WTC11 (cell line): Measurements from ENCODE around the gene FAM3B. TPM values are rescaled to one million over a fixed set of nuclear protein-coding genes. Genes with fewer than 3 reads are reported as not detected.

Experiments
- ATAC-seq: fragments of 200-7000 bp; cut with Tn5 transposase; 2 replicates; pipeline ENCODE4 v1.10.0; 2021; ENCODE audit warnings: mild to moderate bottlenecking, moderate library complexity
- CTCF ChIA-PET: fragments of 300-600 bp; sonication (Branson Sonifier 250); formaldehyde crosslinking; loops from one replicate; lab custom pipeline; 2021; ENCODE audit warnings: antibody characterized with exemption; lab: Charles Lee
- POLR2A ChIA-PET: fragments of 350-600 bp; sonication (Branson Sonifier 250); formaldehyde crosslinking; loops from one replicate; lab custom pipeline; 2021; ENCODE audit warnings: antibody characterized with exemption; lab: Charles Lee
- DNase-seq: peaks from one replicate; pipeline ENCODE4 v3.0.0; 2021; ENCODE audit warnings: low spot score
- H3K27ac Mint-ChIP-seq: 2 replicates; pipeline ENCODE4 v1.8.0; 2021; ENCODE audit warnings: mixed read lengths
- H3K27me3 Mint-ChIP-seq: 2 replicates; pipeline ENCODE4 v1.8.0; 2021; ENCODE audit warnings: low read depth, mild to moderate bottlenecking, moderate library complexity, mixed read lengths
- H3K36me3 Mint-ChIP-seq: 2 replicates; pipeline ENCODE4 v1.8.0; 2021; ENCODE audit warnings: mixed read lengths
- H3K4me1 Mint-ChIP-seq: 2 replicates; pipeline ENCODE4 v1.8.0; 2022; ENCODE audit warnings: mixed read lengths
- H3K4me3 Mint-ChIP-seq: 2 replicates; pipeline ENCODE4 v1.8.0; 2021; ENCODE audit warnings: mild to moderate bottlenecking, moderate library complexity, mixed read lengths
- H3K9me3 Mint-ChIP-seq: 2 replicates; pipeline ENCODE4 v1.8.0; 2021; ENCODE audit warnings: mixed read lengths
- ATF1 ChIP-seq: sonication (generic); formaldehyde crosslinking; IDR thresholded peaks from 2 replicates; pipeline ENCODE4 v1.8.1; 2023; ENCODE audit warnings: mild to moderate bottlenecking, moderate library complexity, missing genetic modification reagents
- ATF6 ChIP-seq: sonication (generic); formaldehyde crosslinking; IDR thresholded peaks from 2 replicates; pipeline ENCODE4 v1.8.1; 2023; ENCODE audit warnings: mild to moderate bottlenecking, missing genetic modification reagents
- ELF4 ChIP-seq: sonication (generic); formaldehyde crosslinking; IDR thresholded peaks from 2 replicates; pipeline ENCODE4 v1.8.1; 2022; ENCODE audit warnings: low read depth, mild to moderate bottlenecking, moderate library complexity, missing genetic modification reagents
- ESRRA ChIP-seq: sonication (generic); formaldehyde crosslinking; IDR thresholded peaks from 2 replicates; pipeline ENCODE4 v1.8.1; 2022; ENCODE audit warnings: mild to moderate bottlenecking, missing genetic modification reagents, borderline replicate concordance
- FOXK1 ChIP-seq: sonication (generic); formaldehyde crosslinking; IDR thresholded peaks from 2 replicates; pipeline ENCODE4 v1.8.0; 2022; ENCODE audit warnings: mild to moderate bottlenecking, moderate library complexity, missing genetic modification reagents
- GRHL2 ChIP-seq: fragments of 250-450 bp; sonication (Bioruptor Pico); IDR thresholded peaks from 2 replicates; pipeline ENCODE4 v1.8.0; 2022; ENCODE audit warnings: mild to moderate bottlenecking, moderate library complexity; ENCODE audit not compliant: insufficient replicate concordance, severe bottlenecking
- IRF1 ChIP-seq: sonication (generic); formaldehyde crosslinking; IDR thresholded peaks from 2 replicates; pipeline ENCODE4 v1.8.0; 2023; ENCODE audit warnings: missing genetic modification reagents
- MXD4 ChIP-seq: fragments of 250-450 bp; sonication (Bioruptor Pico); IDR thresholded peaks from 2 replicates; pipeline ENCODE4 v1.8.0; 2021; ENCODE audit warnings: mild to moderate bottlenecking, moderate library complexity, borderline replicate concordance
- NR1H2 ChIP-seq: sonication (generic); formaldehyde crosslinking; IDR thresholded peaks from 2 replicates; pipeline ENCODE4 v1.9.0; 2021; ENCODE audit warnings: mild to moderate bottlenecking, moderate library complexity, missing genetic modification reagents
- NR2C2 ChIP-seq: sonication (generic); formaldehyde crosslinking; IDR thresholded peaks from 2 replicates; pipeline ENCODE4 v1.8.0; 2022; ENCODE audit warnings: mild to moderate bottlenecking, missing genetic modification reagents
- RORB ChIP-seq: fragments of 250-450 bp; sonication (Bioruptor Pico); IDR thresholded peaks from 2 replicates; pipeline ENCODE4 v1.9.0; 2021; ENCODE audit warnings: mild to moderate bottlenecking
- SMAD4 ChIP-seq: sonication (generic); formaldehyde crosslinking; IDR thresholded peaks from 2 replicates; pipeline ENCODE4 v1.8.0; 2022; ENCODE audit warnings: mild to moderate bottlenecking, missing genetic modification reagents
- SP1 ChIP-seq: sonication (generic); formaldehyde crosslinking; conservative IDR thresholded peaks from 2 replicates; pipeline ENCODE4 v1.8.1; 2022; ENCODE audit warnings: missing genetic modification reagents
- TCF7 ChIP-seq: sonication (generic); formaldehyde crosslinking; IDR thresholded peaks from 2 replicates; pipeline ENCODE4 v1.8.0; 2022; ENCODE audit warnings: mild to moderate bottlenecking, low read depth, missing genetic modification reagents, moderate library complexity
- TEAD4 ChIP-seq: sonication (generic); formaldehyde crosslinking; IDR thresholded peaks from 2 replicates; pipeline ENCODE4 v1.8.0; 2022; ENCODE audit warnings: mild to moderate bottlenecking, missing genetic modification reagents
- TP53 ChIP-seq: sonication (generic); formaldehyde crosslinking; IDR thresholded peaks from 2 replicates; pipeline ENCODE4 v1.8.1; 2023; ENCODE audit warnings: mild to moderate bottlenecking, missing genetic modification reagents
- ZBTB21 ChIP-seq: sonication (generic); formaldehyde crosslinking; IDR thresholded peaks from 2 replicates; pipeline ENCODE4 v1.8.1; 2023; ENCODE audit warnings: mild to moderate bottlenecking, missing genetic modification reagents, borderline replicate concordance
- ZNF121 ChIP-seq: sonication (generic); formaldehyde crosslinking; IDR thresholded peaks from 2 replicates; pipeline ENCODE4 v1.8.0; 2023; ENCODE audit warnings: missing genetic modification reagents
- ZNF138 ChIP-seq: sonication (generic); formaldehyde crosslinking; conservative IDR thresholded peaks from 2 replicates; pipeline ENCODE4 v1.8.1; 2022; ENCODE audit warnings: mild to moderate bottlenecking, moderate library complexity, missing genetic modification reagents
- ZNF423 ChIP-seq: fragments of 250-450 bp; sonication (Bioruptor Pico); IDR thresholded peaks from 2 replicates; pipeline ENCODE4 v2.1.2; 2022; ENCODE audit warnings: mild to moderate bottlenecking, moderate library complexity
- total RNA-seq: library from RNA; stranded (reverse); gene quantifications from 3 replicates; pipeline ENCODE4 v1.2.3, GENCODE V29; 2021
- TF ChIP-seq, protein P1 (sequence below): sonication (generic); formaldehyde crosslinking; IDR thresholded peaks from 2 replicates; pipeline ENCODE4 v1.8.0; 2022; ENCODE audit warnings: missing genetic modification reagents
- TF ChIP-seq, protein P2 (sequence below): sonication (generic); formaldehyde crosslinking; IDR thresholded peaks from 2 replicates; pipeline ENCODE4 v1.8.1; 2023; ENCODE audit warnings: mild to moderate bottlenecking, missing genetic modification reagents, moderate library complexity
- TF ChIP-seq, protein P3 (sequence below): fragments of 250-450 bp; sonication (Bioruptor Pico); IDR thresholded peaks from 2 replicates; pipeline ENCODE4 v1.9.0; 2021; ENCODE audit warnings: mild to moderate bottlenecking, borderline replicate concordance

FAM3B gene
- total RNA-seq, 1 experiment from 2014 or later: 1.4 TPM

- TF ChIP-seq MXD4 (CRISPR knock-in tag): no peak
Measured at GRCh38 chr21:41388259-41388658, 71.7 kb downstream of the FAM3B start (continued).

DNA sequence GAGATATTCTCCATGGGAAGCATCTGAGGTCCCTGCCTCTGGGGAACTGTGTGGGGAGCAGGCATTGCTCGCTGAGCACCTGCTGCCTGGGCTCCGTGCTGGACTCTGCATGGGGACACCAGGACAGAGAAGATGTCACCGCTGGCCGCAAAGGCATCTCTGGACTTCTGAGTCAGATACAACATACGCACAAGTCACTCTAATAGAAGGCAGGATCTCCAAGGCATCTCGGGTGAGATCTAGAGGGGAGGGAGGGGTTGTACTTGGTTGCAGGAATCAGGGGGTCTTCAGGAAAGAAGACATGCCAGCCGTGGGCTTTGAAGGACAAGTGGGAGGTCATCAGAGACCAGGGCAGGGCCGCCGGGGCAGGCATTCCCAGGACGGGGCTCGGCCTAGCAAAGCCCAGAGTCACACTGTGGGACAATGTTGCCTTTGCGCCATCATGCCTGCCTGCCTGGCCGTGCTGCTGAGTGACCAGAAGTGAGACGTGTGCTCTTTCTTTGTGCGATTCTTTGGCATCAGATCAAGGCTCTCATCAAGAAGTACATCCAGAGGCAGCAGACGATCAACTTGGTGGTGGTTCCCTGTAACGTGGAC, 73.5 kb downstream of the FAM3B start:
- CTCF ChIA-PET: no interaction called here
- POLR2A ChIA-PET: no interaction called here
- H3K4me3 Mint-ChIP-seq: no peak overlapping the region
- H3K27me3 Mint-ChIP-seq: peaks cover 3% of the 10 kb centered on the region; the same call in 1 of the 2 replicates
- no peak for DNase-seq
- TF ChIP-seq FOXK1 (no peak), ATF1 (CRISPR knock-in tag) (no peak), ZNF423 (CRISPR knock-in tag) (no peak), ZBTB21 (CRISPR knock-in tag) (no peak), TP53 (CRISPR knock-in tag) (no peak), ESRRA (no peak)
- TF ChIP-seq, protein P1, sequence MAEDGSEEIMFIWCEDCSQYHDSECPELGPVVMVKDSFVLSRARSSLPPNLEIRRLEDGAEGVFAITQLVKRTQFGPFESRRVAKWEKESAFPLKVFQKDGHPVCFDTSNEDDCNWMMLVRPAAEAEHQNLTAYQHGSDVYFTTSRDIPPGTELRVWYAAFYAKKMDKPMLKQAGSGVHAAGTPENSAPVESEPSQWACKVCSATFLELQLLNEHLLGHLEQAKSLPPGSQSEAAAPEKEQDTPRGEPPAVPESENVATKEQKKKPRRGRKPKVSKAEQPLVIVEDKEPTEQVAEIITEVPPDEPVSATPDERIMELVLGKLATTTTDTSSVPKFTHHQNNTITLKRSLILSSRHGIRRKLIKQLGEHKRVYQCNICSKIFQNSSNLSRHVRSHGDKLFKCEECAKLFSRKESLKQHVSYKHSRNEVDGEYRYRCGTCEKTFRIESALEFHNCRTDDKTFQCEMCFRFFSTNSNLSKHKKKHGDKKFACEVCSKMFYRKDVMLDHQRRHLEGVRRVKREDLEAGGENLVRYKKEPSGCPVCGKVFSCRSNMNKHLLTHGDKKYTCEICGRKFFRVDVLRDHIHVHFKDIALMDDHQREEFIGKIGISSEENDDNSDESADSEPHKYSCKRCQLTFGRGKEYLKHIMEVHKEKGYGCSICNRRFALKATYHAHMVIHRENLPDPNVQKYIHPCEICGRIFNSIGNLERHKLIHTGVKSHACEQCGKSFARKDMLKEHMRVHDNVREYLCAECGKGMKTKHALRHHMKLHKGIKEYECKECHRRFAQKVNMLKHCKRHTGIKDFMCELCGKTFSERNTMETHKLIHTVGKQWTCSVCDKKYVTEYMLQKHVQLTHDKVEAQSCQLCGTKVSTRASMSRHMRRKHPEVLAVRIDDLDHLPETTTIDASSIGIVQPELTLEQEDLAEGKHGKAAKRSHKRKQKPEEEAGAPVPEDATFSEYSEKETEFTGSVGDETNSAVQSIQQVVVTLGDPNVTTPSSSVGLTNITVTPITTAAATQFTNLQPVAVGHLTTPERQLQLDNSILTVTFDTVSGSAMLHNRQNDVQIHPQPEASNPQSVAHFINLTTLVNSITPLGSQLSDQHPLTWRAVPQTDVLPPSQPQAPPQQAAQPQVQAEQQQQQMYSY (CRISPR knock-in tag): no peak
- H3K4me1 Mint-ChIP-seq: peaks cover 3% of the 10 kb centered on the region; the same call in 1 of the 2 replicates
- no peak overlapping the region for H3K27ac Mint-ChIP-seq
- H3K36me3 Mint-ChIP-seq: no peaks in the 10 kb centered on the region
- H3K9me3 Mint-ChIP-seq: peaks cover 24% of the 10 kb centered on the region
- no peak for ATAC-seq

DNA sequence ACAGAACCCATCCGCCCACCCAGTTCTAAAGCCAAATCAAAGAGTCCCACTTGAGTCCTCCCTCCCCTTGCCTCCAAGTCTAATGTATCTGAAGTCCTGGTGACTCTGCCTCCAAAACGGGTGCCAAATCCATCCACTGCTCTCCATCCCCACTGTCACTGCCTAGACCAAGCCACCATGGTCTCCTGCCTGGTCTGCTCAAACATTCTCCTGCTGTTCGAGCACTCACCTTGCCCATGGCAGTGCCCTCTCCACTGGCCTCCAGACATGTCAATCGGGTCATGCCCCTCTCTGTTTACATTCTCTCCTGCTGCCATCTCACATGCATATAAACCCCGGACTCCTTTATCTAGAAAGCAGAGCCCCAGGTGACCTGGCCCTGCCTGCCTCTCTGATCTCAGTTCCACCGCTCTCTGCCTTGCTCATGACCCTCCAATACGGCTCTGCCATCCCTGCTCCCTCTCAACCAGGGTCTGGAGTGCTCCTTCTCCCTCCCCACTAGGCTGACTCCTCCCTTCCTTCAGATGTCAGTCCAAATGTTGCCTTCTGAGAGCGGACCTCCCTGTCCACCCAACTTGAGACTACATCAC, 77.4 kb downstream of the FAM3B start:
- Mint-ChIP-seq H3K36me3 (no peaks in the 10 kb centered on the region), H3K9me3 (peaks cover 18% of the 10 kb centered on the region), H3K4me3 (no peak overlapping the region), H3K4me1 (peaks cover 16% of the 10 kb centered on the region), H3K27me3 (no peaks in the 10 kb centered on the region; the same call in 1 of the 2 replicates), H3K27ac (no peak overlapping the region)
- ChIA-PET POLR2A (no interaction called here), CTCF (no interaction called here)
- DNase-seq (no peak), ATAC-seq (no peak)
- TF ChIP-seq NR1H2 (CRISPR knock-in tag) (no peak), SMAD4 (CRISPR knock-in tag) (no peak), MXD4 (CRISPR knock-in tag) (no peak), TCF7 (CRISPR knock-in tag) (no peak), ESRRA (no peak), GRHL2 (no peak), IRF1 (no peak), RORB (CRISPR knock-in tag) (no peak), TEAD4 (no peak), ZNF121 (CRISPR knock-in tag) (no peak), ATF1 (CRISPR knock-in tag) (no peak), ELF4 (no peak), SP1 (no peak), ZNF138 (CRISPR knock-in tag) (no peak), ATF6 (no peak), NR2C2 (CRISPR knock-in tag) (no peak)
- TF ChIP-seq, protein P2, sequence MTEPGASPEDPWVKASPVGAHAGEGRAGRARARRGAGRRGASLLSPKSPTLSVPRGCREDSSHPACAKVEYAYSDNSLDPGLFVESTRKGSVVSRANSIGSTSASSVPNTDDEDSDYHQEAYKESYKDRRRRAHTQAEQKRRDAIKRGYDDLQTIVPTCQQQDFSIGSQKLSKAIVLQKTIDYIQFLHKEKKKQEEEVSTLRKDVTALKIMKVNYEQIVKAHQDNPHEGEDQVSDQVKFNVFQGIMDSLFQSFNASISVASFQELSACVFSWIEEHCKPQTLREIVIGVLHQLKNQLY: no peak
- TF ChIP-seq, protein P3, sequence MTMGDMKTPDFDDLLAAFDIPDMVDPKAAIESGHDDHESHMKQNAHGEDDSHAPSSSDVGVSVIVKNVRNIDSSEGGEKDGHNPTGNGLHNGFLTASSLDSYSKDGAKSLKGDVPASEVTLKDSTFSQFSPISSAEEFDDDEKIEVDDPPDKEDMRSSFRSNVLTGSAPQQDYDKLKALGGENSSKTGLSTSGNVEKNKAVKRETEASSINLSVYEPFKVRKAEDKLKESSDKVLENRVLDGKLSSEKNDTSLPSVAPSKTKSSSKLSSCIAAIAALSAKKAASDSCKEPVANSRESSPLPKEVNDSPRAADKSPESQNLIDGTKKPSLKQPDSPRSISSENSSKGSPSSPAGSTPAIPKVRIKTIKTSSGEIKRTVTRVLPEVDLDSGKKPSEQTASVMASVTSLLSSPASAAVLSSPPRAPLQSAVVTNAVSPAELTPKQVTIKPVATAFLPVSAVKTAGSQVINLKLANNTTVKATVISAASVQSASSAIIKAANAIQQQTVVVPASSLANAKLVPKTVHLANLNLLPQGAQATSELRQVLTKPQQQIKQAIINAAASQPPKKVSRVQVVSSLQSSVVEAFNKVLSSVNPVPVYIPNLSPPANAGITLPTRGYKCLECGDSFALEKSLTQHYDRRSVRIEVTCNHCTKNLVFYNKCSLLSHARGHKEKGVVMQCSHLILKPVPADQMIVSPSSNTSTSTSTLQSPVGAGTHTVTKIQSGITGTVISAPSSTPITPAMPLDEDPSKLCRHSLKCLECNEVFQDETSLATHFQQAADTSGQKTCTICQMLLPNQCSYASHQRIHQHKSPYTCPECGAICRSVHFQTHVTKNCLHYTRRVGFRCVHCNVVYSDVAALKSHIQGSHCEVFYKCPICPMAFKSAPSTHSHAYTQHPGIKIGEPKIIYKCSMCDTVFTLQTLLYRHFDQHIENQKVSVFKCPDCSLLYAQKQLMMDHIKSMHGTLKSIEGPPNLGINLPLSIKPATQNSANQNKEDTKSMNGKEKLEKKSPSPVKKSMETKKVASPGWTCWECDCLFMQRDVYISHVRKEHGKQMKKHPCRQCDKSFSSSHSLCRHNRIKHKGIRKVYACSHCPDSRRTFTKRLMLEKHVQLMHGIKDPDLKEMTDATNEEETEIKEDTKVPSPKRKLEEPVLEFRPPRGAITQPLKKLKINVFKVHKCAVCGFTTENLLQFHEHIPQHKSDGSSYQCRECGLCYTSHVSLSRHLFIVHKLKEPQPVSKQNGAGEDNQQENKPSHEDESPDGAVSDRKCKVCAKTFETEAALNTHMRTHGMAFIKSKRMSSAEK (CRISPR knock-in tag): no peak
